Measurements from ENCODE around the gene MAVS.
"Not testable (repeated sequence)": the region's sequence is repeated elsewhere in the genome, so short reads cannot be mapped to it uniquely, and the experiment has no call there.

MAVS gene

DNA sequence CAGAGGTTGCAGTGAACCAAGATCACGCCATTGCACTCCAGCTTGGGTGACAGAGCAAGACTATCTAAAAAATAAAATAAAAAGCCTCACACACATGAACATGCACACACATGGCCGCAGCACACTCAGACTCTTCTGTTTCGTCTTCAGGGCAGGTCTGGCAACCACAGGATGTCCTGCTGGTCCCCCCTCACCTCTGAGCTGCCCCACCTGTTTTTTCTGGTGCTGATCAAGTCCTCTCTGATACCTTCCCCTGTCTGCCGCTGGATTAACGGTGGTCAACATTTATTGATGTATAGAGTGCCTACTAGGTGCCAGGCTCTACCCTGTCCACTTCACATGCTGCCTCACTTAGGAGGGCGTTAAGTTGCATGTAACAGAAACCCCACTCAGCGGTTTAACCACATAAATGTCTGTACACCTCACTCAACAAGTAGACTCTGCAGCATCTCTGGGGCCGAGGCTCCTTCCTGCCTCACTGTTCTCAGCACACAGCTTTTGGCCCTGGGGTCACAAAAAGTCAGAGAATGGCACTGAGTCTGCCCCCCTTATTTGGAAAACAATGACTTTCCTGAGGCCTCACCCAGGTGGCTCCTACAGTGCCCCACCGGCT lies 30.8 kb upstream of the MAVS start:
- DNase-seq: no peak

DNA sequence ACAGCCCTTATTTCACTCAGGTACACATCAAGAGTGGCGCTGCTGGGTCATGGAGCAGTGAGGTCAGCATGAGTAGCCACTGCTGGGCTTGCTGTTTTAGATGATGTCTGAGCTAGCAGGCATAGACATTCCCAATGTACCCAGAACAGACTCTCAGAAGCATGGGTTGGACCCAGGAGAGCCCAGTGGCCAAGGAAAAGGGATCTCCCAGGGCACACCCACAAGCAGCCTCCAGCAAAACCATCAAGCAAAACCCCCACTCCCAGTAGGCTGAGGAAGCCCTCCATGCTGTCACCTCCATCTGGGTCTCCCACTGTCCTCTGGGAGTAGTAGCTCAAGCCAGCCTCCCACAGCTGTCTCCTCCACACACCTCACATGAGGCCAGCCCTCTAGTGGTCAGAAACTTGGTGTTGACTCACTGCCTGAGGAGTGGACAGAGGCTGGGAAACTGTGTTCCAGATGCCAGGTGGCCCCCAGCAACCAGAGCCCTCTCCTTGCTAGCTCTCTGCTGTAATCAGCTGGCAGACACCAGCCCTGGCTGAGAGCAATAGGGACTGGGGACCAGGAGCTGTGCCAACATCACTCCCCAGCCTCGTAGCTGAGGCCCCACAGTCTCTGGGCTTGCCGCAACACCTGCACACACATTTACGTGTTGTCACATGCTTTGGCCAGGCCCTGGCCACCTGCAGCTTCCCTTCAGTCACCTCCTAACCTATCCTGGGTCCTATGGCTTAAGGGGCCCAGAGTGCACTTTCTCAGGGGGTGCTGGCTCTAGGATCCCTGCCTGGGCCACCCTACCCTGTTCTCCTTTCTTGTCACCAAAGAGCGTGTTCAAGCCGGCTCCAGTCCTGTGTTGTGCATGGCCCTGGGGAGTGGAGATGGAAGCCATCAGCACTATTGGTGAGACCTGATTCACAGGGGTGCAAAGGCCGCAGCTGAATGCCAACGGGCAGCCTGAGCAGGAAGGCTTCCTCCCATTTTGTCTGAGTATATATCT lies 28.2 kb upstream of the MAVS start:
- peak; percentile 43 to 77 for DNase-seq

DNA sequence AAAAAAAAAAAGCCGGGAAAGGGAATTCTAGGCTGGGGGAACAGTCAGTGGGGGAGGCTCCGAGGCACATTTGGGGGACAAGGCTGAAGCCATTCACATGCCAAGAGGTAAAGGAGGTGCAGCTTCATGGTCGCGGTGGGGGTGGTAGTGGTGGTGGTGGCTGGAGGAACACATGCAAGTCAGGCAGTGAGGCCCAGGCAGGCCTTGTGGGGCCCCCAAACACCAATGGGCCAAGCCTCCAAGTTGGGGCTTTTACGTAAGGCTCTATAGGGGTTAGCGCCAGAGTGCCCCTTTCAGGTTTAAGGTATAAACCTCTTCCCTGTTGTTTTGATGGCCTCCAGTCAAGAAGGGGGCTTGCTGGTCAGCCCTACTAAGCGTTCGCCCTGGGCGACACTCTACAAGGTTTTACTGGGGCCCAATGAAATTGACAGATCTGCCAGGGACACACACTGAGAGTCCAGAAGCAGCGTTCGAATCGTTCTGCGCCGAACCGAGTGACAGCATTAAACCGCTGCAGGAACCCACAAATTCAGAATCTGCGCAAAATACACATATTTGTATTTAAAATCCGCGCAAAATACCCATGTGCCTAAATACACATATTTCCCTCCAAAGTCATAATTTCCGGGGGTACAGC lies 27.1 kb upstream of the MAVS start:
- no peak for DNase-seq

DNA sequence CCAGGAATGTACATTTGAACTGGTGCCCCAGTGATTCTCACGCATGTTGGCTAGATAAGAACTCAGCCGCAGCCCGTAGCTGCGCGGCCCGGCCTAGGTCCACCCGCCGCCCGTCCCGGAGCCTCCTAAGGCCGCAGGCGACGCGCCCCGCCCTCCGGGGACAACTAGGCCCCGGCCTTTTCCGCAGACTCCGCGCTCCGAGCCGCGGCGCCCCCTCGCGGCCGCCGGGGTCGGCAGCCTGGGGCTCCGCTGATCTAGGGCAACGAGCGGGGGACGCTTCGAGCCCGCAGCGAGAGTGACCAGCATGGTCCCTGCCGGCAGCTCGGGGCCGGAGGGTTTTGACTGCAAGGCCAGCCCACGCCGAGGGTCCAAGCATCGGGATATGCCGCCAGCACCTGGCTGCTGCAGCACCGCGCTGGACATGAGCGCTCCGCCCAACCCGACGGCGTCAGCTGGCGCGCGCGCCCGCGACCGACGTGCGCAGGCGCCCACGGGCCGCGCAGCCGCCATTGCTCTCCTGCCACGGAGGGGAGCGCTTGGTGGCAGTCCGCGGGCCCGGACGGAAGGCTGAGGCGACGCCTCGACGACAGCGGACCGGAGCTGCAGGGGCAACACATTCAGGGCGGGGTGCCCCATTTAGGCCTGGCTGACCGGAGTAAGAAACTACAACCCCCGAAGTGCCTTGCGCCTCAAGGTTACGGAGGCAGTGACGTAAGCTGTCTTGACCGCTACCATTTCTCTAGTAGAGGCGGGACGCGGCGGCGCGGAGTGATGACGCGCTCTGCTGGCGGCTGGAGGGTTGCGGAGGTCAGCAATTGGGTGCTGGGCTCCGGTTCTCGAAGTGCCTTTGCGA lies 26.4 kb upstream of the MAVS start, which contains the start of gene AP5S1:
TSS of gene AP5S1 (plus strand) at position 500 of the 853 bp plus-strand sequence. CDS start 1,571 bp downstream, outside the sequence.
- DNase-seq: peak; percentile 88 to 96

DNA sequence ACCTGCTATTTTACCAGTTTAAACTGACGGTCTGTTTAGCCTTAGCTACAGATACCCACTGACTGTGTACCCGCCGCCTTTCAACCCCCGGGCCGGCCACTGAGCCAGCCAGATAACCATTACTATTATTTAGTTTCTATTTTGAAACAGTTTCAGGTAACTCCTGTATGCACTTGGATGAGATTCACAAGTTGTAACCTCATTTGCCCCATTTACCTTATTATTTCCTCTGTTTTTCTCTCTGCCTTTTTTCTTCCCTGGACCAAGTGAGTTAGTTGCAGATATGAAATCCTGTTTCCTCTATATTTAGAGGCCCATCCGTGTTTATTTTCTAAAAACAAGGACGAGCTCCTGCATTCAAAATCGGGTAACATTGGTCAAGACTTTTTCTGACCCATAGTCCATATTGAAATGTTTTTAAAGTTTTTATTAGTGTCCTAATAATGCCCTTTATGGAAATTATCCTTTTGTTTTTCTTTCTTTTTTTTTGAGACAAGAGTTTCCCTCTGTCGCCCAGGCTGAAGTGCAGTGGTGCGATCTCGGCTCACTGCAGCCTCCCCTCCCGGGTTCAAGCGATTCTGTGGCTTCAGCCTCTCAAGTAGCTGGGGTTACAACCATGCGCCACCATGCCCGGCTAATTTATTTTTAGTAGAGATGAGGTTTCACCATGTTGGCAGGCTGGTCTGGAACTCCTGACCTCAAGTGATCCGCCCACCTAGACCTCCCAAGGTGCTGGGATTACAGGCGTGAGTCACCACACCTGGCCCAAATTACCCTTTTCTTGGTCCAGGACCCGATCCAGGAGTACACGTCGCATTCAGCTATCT lies 25.5 kb upstream of the MAVS start:
- no peak for DNase-seq

DNA sequence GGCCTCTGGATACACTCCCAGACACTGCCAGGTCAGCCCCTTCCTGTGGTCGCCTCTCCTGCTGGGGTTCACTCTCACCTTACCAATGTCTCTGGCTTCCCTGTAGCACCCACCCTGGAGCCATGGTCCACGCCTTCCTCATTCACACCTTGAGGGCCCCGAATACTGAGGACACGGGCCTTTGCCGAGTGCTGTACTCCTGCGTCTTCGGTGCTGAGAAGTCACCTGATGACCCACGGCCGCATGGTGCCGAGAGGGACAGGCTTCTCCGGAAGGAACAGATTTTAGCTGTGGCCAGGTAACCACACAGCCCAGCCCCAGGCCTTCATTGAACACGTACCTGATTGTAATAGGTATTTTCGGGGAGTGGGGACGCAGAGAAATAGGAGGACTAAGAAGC lies 24.6 kb upstream of the MAVS start:
- no peak for DNase-seq

DNA sequence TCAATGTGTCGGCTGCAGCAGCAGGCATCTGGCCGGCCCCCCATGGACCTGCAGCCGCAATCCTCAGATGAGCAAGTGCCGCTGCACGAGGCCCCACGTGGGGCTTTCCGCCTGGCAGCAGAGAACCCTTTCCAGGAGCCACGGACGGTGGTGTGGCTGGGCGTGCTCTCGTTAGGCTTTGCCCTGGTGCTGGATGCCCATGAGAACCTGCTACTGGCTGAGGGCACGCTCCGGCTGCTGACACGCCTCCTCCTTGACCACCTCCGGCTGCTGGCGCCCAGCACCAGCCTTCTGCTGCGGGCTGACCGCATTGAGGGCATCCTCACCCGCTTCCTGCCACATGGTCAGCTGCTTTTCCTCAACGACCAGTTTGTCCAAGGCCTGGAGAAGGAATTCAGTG lies 22.8 kb upstream of the MAVS start:
- DNase-seq: no peak

DNA sequence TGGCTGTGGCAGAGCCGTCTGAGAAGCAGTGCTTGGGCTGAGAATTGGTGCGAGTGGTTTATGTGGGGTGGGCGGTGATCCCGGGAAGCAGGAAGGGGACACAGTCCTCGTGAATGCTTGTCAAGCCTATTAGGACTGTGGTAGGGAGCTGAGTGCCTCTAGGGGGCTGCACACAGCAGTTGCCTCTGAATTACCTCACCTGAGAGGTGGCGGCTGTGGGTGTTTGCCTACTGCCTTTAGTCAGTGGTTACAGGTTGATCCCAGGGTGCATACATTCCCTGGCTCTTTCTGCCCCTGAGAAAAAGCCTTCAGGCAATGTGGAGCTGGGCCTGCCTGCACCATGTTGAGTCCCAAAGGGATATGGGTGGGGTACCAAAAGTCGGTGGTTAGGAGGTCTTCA lies 21.1 kb upstream of the MAVS start:
- DNase-seq: no peak

DNA sequence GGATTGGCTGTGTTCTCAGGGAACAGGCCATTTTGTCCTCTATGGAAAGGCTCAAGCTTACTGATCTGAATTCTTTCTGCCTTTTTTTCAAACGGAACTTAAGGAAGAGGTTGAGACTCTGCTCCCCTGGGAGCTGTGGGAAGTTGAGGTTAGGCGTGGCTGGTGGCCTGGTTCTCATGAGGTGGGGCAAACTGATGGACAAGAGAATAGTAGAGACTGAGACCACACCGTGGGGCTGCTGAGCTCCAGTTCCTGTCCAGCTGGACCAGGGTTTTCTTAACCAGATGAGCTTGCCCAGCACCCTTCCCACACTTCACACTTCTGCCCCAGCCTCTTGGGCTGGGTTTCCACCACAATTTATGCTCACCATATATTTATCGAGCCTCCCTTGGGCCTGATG lies 20.2 kb upstream of the MAVS start:
- DNase-seq: no peak

DNA sequence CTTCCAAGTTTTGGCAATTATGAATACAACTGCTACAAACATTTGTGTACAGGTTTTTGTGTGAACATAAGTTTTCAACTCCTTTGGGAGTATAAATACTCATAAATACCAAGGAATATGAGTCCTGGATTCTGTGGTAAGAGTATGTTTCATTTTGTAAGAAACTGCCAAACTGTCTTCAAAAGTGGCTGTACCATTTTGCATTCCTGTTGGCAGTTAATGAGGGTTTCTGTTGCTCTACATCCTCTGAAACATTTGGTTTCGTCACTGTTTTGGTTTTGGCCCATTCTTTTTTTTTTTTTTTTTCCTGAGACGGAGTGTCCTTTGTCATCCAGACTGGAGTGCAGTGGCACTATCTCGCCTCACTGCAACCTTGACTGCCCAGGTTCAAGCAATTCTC lies 17.8 kb upstream of the MAVS start:
- DNase-seq: no peak

DNA sequence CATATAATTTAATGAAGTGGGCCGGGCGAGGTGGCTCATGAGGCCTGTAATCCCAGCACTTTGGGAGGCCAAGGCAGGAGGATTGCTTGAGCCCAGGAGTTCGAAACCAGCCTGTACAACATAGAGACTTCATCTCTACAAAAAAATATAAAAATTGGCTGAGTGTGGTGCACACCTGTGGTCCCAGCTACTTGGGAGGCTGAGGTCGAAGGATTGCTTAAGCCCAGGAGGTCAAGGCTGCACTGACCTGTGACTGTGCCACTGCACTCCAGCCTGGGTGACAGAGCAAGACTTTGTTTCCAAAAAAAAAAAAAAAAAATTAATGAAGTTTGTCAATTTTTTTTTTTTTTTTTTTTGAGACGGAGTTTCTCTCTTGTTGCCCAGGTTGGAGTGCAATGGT lies 16.7 kb upstream of the MAVS start:
- not testable (repeated sequence) for DNase-seq

DNA sequence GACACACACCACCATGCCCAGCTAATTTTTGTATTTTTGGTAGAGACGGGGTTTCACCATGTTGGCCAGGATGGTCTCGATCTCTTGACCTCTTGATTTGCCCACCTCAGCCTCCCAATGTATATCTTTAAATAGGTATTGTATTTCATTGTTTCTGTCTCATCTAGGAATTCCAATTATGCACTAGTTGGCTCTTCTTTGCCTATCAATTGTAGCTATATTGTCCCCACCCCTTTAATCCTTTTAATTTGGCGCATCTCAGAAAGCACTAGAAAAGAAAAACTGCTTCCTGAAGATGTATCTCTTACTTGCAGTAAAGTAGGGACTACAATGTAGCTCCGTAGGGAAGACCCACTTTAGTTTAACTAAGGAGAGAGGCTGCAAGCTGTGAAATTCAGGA lies 10.5 kb upstream of the MAVS start:
- DNase-seq: no peak

DNA sequence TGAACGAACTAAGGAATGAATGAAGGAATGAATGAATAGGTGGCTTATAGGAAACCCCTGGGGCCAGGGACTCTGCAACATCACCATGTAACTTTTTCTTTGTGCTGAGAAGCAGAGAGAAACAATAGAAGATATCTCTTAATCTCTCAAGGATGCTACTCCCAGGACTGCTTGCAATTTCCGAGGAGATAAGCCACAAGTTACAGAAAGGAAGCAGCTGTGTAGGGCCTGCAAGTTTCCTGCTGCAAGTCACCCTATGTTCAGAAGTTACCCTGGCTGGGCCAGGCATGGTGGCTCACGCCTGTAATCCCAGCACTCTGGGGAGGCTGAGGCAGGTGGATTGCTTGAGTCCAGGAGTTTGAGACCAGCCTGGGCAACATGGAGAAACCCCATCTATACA lies 7.3 kb upstream of the MAVS start:
- DNase-seq: no peak

DNA sequence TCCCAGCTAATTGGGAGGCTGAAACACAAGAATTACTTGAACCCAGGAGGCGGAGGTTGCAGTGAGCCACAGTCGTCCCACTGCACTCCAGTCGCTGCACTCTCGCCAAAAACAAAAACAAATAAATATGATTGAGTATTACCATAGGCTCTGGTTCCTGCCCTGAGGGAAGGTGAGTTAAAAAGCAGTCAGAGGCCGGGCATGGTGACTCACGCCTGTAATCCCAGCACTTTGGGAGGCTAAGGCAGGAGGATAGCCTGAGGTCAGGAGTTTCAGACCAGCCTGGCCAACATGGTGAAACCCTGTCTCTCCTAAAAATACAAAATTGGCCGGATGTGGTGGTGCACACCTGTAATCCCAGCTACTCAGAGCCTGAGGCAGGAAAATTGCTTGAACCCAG lies 6.4 kb upstream of the MAVS start:
- DNase-seq: not testable (repeated sequence)

DNA sequence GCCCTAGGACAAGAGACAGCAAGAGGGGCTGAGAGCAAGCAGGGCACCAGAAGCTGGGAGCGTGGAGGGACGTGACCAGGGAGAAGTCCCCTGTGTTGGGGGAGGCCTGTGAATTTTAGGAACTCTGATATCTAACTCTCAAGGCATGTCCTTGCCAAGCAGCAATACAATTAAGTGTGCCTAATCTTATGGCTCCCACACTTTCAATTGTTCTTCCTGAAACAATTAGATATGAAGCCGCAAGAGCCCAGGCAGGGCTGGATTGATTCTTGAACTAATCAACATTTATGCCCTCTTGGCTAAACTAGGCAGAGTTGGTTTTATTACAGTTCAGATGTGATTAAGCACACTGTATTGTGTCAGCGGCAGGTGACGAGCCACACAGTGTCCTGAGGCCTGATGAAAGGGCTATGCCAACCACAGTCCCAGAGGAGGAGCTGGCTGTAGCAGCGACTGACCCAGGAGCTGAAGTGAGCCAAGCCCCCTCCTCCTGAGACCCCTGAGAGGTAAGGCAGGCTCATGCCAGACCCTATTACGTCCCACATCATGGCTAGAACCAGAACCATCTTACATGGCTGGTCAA lies 4.2 kb upstream of the MAVS start:
- DNase-seq: no peak

DNA sequence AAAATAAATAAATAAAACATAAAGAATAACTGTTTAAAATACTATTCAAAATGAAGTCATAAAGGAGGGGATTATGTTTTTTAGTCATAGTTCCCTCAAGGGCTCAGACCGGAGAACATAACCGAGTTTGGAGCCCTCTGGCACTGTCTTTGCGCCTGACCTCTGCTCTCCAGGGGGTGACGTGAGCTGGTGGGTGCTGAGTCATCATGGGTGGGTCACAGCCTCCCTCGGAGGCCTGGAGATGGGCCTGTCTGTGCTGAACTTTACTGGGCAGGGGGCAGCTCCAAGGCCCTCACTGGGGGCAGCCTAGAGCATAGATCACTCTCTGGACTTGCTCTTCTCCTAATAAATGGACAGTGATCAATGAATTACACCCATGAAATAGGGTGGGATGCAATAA lies 3.1 kb upstream of the MAVS start:
- DNase-seq: no peak

DNA sequence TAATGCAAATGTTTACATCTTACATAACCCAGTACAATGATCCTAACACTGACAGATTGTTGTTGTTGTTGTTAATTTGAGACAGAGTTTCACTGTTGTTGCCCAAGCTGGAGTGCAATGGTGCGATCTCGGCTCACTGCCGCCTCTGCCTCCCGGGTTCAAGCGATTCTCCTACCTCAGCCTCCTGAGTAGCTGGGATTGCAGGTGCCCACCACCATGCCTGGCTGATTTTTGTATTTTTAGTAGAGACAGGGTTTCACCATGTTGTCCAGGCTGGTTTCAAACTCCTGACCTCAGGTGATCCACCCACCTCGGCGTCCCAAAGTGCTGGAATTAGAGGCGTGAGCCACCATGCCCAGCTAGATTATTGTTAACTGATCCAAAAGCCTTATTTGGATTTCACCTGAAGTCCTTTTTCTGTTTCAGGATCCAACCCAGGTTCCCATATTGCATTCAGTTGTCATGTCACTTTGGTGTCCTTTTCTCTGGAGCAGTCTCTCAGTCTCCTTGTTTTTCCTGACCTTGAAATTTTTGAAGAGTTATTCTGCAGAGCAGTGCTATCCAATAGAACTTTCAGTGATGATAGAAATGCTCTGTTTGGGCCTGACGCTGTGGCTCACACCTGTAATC lies 2.5 kb upstream of the MAVS start:
- not testable (repeated sequence) for DNase-seq

DNA sequence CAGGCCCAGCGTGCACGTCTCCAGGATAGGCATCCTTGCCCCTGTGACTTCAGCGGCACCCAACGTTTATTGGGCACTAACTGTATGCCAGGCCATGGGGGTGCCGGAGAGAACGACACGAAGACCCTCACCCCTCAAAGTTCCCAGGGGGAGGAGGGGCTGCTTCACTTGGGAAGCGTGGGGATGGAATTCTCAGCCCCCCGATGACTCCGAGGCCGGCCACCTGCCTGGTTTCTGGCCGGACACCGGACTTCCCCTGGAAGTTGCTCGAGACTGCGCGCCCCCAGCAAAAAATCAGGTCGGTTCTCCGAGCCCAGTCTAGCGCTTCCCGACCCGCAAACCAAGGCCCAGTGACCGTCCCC lies 275 bp upstream of the MAVS start:
- DNase-seq: no peak

DNA sequence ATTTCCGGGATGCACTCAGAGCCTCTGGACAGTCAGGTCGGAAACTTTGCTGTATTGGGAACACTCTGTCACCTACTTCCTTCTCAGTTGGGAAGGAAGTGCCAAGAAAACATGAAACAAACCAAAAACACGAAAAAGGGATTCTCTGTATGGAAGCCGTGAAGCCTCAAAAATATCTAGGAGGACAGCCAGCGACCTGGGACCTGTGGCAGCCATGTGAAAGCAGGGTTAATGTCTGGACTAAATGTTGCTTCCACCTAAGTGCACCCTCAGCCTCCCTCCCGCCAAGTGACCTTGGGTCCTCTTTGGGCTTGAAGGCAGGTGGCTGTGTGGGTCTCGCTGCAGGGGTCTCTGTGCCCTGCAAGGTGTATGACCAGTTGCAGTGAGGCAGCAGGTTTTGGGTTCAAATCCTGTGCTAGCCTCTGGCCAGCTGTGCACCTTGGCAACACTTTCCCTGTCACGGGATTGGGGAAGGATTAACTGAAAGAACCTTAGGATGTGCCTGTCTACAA lies 851 bp downstream of the MAVS start:
- DNase-seq: no peak

DNA sequence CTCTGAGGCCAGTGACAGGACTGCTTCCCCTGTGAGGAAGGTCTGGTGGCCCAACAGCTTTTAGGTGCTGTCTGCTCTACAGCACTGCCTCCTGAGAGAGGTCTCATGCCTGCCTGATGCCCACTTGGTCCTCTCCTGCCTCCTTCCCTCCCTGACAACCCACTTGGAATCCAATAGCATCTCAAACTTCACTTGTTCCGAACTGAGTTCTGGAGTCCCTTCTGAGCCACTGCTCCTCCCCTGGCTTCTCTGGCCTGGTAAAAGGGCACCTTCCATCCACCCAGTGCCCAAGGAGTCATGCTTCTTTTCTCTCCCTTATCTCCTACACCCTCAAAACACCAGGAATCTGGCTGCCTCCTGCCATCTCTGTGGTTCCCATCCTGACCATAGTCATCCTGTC lies 1.9 kb downstream of the MAVS start:
- DNase-seq: no peak

DNA sequence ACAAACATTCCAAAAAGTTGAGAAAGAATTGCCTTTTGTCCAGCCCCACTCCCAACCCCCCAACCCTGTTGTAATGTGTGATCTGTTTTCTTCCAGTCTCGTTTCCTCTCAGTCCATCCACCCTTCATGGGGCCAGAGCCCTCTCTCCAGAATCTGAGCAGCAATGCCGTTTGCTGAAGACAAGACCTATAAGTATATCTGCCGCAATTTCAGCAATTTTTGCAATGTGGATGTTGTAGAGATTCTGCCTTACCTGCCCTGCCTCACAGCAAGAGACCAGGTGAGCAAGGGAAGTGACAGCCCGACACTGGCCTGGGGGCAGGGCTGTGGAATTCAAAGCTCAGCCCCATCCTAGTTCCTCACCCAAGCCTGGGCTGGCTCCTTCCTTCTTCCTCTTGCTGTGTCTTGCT lies 7.8 kb downstream of the MAVS start:
- no peak for DNase-seq

Data from NCI-H2081 (cell line).